WERI-Rb-1 (cell line): ENCODE measurements around the gene FAM47E.

Experiments used
- DNase-seq: peaks from one replicate; pipeline ENCODE4 v3.0.0-alpha.2; 2020
- H3K27ac ChIP-seq: fragments of 250-450 bp; sonication (Bioruptor Pico); 2 replicates; pipeline ENCODE4 v1.5.1; 2020; ENCODE audit warnings: mild to moderate bottlenecking, moderate library complexity
- H3K27me3 ChIP-seq: fragments of 250-450 bp; sonication (Bioruptor Pico); 2 replicates; pipeline ENCODE4 v1.5.1; 2021; ENCODE audit warnings: mild to moderate bottlenecking, low read depth, moderate library complexity; ENCODE audit not compliant: insufficient read depth, severe bottlenecking
- H3K36me3 ChIP-seq: fragments of 250-450 bp; sonication (Bioruptor Pico); 2 replicates; pipeline ENCODE4 v1.5.1; 2020; ENCODE audit warnings: mild to moderate bottlenecking, moderate library complexity
- H3K4me3 ChIP-seq: 2 replicates; pipeline ENCODE4 v1.5.1; 2011; ENCODE audit warnings: low read depth, mild to moderate bottlenecking, control low read depth, low read length
- H3K9me3 ChIP-seq: fragments of 250-450 bp; sonication (Bioruptor Pico); 2 replicates; pipeline ENCODE4 v1.5.1; 2021; ENCODE audit warnings: mild to moderate bottlenecking, moderate library complexity; ENCODE audit not compliant: severe bottlenecking
- CTCF ChIP-seq: IDR thresholded peaks from 2 replicates; pipeline ENCODE4 v1.5.1; 2011; ENCODE audit warnings: low read depth, mild to moderate bottlenecking, control low read depth, inconsistent platforms, low read length

The FAM47E gene

GRCh38 chr4:76233083-76233482 lies 18.4 kb upstream of the FAM47E start:
- TF ChIP-seq CTCF, result no peak
- DNase-seq, result no peak
- Histone ChIP-seq H3K27me3 (no peaks in the 10 kb centered on the region), H3K36me3 (no peaks in the 10 kb centered on the region), H3K27ac (no peak overlapping the region), H3K4me3 (no peak overlapping the region), H3K9me3 (peaks cover 10% of the 10 kb centered on the region)

GRCh38 chr4:76233529-76233928 lies 18.0 kb upstream of the FAM47E start:
- no peak for DNase-seq
- no peak overlapping the region for H3K4me3 ChIP-seq
- TF ChIP-seq CTCF, result no peak
- no peaks in the 10 kb centered on the region for H3K36me3 ChIP-seq
- no peak overlapping the region for H3K27ac ChIP-seq
- no peaks in the 10 kb centered on the region for H3K27me3 ChIP-seq
- peaks cover 9% of the 10 kb centered on the region for H3K9me3 ChIP-seq

DNA sequence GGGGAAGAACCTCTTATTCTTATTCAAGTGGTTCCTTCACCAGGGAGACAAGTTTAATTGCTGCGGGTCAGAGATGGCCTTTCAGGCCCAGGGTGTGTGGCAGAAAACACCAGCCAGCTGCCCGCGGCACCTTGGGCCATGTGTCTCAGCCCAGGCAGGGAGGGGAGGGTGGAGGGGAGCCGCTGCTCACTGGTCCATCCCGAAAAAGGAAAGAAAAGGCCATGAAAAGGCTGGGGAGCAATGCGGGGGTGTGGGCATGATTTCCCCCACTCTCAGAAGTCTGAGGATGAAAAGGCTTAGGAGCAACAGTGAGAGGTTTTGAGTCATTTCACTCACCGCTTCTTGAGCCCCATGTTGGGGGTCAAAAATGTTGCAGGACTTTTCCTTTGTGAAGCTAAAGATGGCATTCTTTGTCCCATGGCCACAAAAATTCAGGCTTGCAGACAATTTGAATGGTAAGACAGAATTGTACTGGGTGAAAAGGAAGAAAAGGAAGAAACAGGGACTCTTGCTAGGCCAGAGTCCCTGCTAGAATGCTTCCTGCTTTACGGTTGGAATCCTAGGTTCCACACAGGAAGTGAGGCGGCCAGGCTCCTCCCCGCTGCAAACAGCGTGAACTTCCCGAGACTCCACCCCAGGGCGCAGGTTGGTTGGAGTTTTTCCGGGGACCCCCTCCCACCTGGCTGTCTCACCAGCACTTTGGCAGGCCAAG lies 17.4 kb upstream of the FAM47E start:
- no peak overlapping the region for H3K27ac ChIP-seq

GRCh38 chr4:76234679-76235044 lies 16.9 kb upstream of the FAM47E start:
- Histone ChIP-seq H3K27me3 (no peaks in the 10 kb centered on the region), H3K36me3 (no peaks in the 10 kb centered on the region), H3K9me3 (peaks cover 4% of the 10 kb centered on the region), H3K4me3 (no peak overlapping the region), H3K27ac (no peak overlapping the region)
- TF ChIP-seq CTCF, result no peak
- no peak for DNase-seq

More for the DNA sequence above, 17.4 kb upstream of the FAM47E start:
- no peak for TF ChIP-seq CTCF
- H3K36me3 ChIP-seq, result no peaks in the 10 kb centered on the region
- H3K4me3 ChIP-seq, result no peak overlapping the region
- H3K9me3 ChIP-seq, result peaks cover 7% of the 10 kb centered on the region
- H3K27me3 ChIP-seq, result no peaks in the 10 kb centered on the region
- DNase-seq, result no peak

DNA sequence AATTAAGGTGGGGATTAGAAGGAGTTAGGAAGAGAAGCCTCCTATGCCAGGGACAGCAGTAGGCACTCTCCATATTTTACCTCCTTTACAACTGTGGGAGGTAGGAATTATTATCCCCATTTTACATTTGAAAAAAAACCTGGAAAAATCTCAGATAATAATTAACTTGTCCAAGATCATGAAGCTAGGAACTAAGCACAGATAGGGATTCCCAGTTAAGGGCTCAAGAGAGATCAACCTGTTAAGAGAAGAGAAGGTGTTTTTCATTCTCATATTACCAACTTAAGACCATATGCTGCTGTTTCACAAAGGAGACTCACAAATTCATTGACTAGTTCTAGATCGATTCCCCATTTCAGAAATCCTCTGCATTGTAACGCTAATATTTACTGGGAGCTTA lies 16.1 kb upstream of the FAM47E start:
- Histone ChIP-seq H3K4me3 (no peak overlapping the region), H3K27ac (no peak overlapping the region), H3K36me3 (no peaks in the 10 kb centered on the region), H3K27me3 (no peaks in the 10 kb centered on the region), H3K9me3 (peaks cover 8% of the 10 kb centered on the region)
- no peak for TF ChIP-seq CTCF
- no peak for DNase-seq

- H3K27me3 ChIP-seq, result no peaks in the 10 kb centered on the region
- no peak overlapping the region for H3K27ac ChIP-seq
- H3K4me3 ChIP-seq, result no peak overlapping the region
- H3K36me3 ChIP-seq, result no peaks in the 10 kb centered on the region
- TF ChIP-seq CTCF, result no peak
- H3K9me3 ChIP-seq, result peaks cover 11% of the 10 kb centered on the region
- no peak for DNase-seq
Observed at GRCh38 chr4:76235915-76236314, 15.6 kb upstream of the FAM47E start.
